ENCODE data around the gene AANAT.

The AANAT gene

DNA sequence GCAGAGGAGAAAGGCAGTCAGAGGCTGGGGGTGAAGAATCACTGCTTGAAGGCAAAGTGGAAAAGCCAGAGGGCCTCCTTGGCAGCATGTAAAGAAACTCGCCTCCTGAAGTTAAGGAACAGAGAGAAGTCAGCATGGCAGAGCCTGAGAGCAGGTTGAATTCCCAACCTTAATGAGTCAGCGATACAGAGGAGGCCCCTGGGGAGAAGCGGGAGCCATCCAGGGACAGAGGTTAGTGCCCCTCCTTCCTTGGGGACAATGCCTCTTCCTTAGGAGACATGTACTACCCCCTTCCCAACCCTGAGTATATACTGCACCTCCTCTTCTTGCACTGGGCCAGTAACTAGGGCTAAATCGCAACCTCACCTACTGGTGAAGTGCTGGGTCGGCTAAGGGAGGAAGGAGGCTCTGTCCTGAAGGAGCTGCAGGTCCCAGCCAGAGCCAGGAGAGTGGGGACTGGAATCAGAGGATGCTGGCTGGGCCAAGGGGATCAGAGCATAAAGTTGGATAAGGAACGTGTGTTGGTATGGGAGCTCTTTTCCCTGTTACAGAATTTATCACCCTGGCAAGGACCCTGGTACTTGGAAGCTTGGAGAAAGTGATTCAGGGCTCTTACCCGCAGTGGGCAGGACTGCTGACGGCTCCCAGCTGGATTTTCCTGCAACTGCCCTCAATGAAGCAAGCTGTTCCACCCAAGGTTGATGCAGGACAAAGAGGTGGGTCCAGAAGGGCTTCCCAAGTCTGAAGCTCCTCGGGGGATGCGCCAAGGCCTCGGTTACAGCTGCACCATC lies 5.4 kb upstream of the AANAT start:
- Histone ChIP-seq H3K4me1 (ENCODE audit: control insufficient read depth, insufficient read depth, low read length) (no peaks in the 10 kb centered on the region), H3K36me3 (ENCODE audit: control insufficient read depth in 2 of 2, insufficient read depth in 1 of 2, low read length in 2 of 2) (no peaks in the 10 kb centered on the region), H3K27ac (ENCODE audit: extremely low read depth, low read depth, low read length) (no peak overlapping the region), H3K4me3 (ENCODE audit: low read depth, low read length) (no peak overlapping the region), H3K9me3 (ENCODE audit: control insufficient read depth, insufficient read depth, low read depth, low read length) (no peaks in the 10 kb centered on the region)
- CTCF ChIA-PET, result interaction anchor here (0.5 to 12.5 kb wide), 9 partner anchors 13 to 267 kb away, joined by 3 to 187 read pairs (median 3); no protein-coding TSS in a partner anchor
- 0 out of 2 replicates have a peak, but pooled peaks have one; percentile 10 for TF ChIP-seq ZIC2 (tag by site-specific recombination; IDR thresholded peaks at IDR 0.05)
- no peak for TF ChIP-seq ZNF623 (tag by site-specific recombination; IDR thresholded peaks at IDR 0.05)
- POLR2A ChIA-PET, result interaction anchor here (0.8 to 1.0 kb wide), 2 partner anchors 28 to 82 kb away, joined by 3 read pairs; no protein-coding TSS in a partner anchor

DNA sequence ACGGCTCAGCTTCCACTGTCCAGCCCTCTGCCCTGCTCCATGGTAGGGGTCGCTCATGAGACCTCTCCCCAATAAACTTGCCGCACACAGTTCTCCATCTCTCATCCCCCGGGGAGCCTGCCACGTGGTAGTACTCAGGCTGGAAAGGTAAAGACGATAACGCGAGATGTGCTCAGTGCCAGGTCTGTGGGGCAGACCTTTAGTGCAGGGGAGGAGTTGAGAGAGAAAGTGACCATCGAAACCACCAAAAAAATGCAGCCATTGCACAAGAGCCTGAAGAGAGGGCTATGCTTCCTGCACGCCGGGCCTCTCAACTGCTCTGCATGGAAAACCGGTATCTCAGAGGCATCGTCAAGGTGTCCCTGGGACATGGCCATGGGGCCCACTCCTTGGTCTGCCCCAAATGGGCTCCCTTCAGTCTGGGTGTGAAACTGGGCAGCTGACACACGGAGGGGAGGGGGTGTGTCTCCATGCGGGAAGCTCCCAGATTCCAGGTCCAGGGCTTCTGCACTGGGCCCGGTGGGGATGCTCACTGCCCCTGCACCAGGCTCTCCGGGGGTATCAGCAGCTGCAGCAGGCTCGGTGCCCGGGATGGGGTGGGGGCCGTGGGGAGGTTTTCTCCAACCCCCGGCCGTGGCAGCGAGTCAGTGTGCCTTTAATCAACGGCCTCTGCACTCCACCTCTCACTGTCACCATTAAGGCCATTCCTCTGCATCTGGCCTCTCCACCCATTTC lies 4.7 kb upstream of the AANAT start:
- Histone ChIP-seq H3K4me1 (ENCODE audit: control insufficient read depth, insufficient read depth, low read length) (no peaks in the 10 kb centered on the region), H3K4me3 (ENCODE audit: low read depth, low read length) (no peak overlapping the region), H3K36me3 (ENCODE audit: control insufficient read depth in 2 of 2, insufficient read depth in 1 of 2, low read length in 2 of 2) (no peaks in the 10 kb centered on the region), H3K27ac (ENCODE audit: extremely low read depth, low read depth, low read length) (no peak overlapping the region), H3K9me3 (ENCODE audit: control insufficient read depth, insufficient read depth, low read depth, low read length) (no peaks in the 10 kb centered on the region)
- TF ChIP-seq KLF9 (tag by site-specific recombination; IDR thresholded peaks at IDR 0.05; ENCODE audit: low read depth) (0 out of 2 replicates have a peak, but pooled peaks have one; percentile 12), ZNF404 (tag by site-specific recombination; IDR thresholded peaks at IDR 0.05) (no peak), ZNF530 (tag by site-specific recombination; IDR thresholded peaks at IDR 0.05; ENCODE audit: low read depth) (no peak)
- CTCF ChIA-PET, result interaction anchor here (0.6 to 12.5 kb wide), 8 partner anchors 12 to 267 kb away, joined by 3 to 187 read pairs (median 3); no protein-coding TSS in a partner anchor
- POLR2A ChIA-PET, result interaction anchor here (0.8 to 1.0 kb wide), 2 partner anchors 27 to 81 kb away, joined by 3 read pairs; no protein-coding TSS in a partner anchor

DNA sequence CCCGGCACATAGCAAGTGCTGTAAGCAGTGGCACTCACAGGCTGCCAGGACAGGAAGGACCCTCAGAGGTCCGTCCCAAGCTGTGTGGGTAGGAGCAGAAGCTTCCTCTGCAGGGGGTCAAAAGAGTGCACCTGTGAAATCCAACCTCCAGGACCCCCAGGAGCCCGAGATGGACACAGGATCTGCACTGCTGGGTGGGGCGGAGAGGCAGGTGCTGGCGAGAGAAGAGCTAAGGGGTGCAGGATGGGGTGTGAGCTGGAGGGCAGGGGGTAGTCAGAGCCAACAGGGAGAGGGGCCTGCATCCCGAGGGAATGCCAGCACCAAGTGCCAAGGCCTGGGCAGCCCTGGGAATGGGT lies 650 bp upstream of the AANAT start:
- Histone ChIP-seq H3K4me3 (ENCODE audit: low read depth, low read length) (no peak overlapping the region), H3K27ac (ENCODE audit: extremely low read depth, low read depth, low read length) (no peak overlapping the region), H3K4me1 (ENCODE audit: control insufficient read depth, insufficient read depth, low read length) (no peaks in the 10 kb centered on the region), H3K9me3 (ENCODE audit: control insufficient read depth, insufficient read depth, low read depth, low read length) (no peaks in the 10 kb centered on the region), H3K36me3 (ENCODE audit: control insufficient read depth in 2 of 2, insufficient read depth in 1 of 2, low read length in 2 of 2) (peaks cover 0 to 2% of the 10 kb centered on the region in 2 experiments; a peak in 1 of 3 replicates)
- ChIA-PET POLR2A (interaction anchor here (0.9 to 1.3 kb wide), 2 partner anchors 32 to 35 kb away, joined by 3 to 5 read pairs; partner anchors contain the start of gene RHBDF2), CTCF (interaction anchor here (0.6 to 12.5 kb wide), 37 partner anchors 9 to 324 kb away, joined by 3 to 187 read pairs (median 4); partner anchors contain the start of genes RHBDF2 and UBE2O)
- TF ChIP-seq ZNF600 (tag by site-specific recombination; IDR thresholded peaks at IDR 0.05) (peak; percentile 44; the same call in 1 of the 2 replicates), ZFP41 (tag by site-specific recombination; IDR thresholded peaks at IDR 0.05; ENCODE audit: borderline replicate concordance) (no peak), ZIC2 (tag by site-specific recombination; IDR thresholded peaks at IDR 0.05) (no peak), GLIS1 (tag by site-specific recombination; IDR thresholded peaks at IDR 0.05) (peak; percentile 71), ZNF747 (tag by site-specific recombination; IDR thresholded peaks at IDR 0.05) (no peak), GLIS2 (tag by site-specific recombination; IDR thresholded peaks at IDR 0.05) (peak; percentile 45; the same call in 1 of the 2 replicates), ZNF530 (tag by site-specific recombination; IDR thresholded peaks at IDR 0.05; ENCODE audit: low read depth) (no peak), ZBTB1 (tag by site-specific recombination; IDR thresholded peaks at IDR 0.05) (no peak)
- TF ChIP-seq, protein P1, sequence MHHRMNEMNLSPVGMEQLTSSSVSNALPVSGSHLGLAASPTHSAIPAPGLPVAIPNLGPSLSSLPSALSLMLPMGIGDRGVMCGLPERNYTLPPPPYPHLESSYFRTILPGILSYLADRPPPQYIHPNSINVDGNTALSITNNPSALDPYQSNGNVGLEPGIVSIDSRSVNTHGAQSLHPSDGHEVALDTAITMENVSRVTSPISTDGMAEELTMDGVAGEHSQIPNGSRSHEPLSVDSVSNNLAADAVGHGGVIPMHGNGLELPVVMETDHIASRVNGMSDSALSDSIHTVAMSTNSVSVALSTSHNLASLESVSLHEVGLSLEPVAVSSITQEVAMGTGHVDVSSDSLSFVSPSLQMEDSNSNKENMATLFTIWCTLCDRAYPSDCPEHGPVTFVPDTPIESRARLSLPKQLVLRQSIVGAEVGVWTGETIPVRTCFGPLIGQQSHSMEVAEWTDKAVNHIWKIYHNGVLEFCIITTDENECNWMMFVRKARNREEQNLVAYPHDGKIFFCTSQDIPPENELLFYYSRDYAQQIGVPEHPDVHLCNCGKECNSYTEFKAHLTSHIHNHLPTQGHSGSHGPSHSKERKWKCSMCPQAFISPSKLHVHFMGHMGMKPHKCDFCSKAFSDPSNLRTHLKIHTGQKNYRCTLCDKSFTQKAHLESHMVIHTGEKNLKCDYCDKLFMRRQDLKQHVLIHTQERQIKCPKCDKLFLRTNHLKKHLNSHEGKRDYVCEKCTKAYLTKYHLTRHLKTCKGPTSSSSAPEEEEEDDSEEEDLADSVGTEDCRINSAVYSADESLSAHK (tag by site-specific recombination; IDR thresholded peaks at IDR 0.05), result no peak
- TF ChIP-seq, protein P2, sequence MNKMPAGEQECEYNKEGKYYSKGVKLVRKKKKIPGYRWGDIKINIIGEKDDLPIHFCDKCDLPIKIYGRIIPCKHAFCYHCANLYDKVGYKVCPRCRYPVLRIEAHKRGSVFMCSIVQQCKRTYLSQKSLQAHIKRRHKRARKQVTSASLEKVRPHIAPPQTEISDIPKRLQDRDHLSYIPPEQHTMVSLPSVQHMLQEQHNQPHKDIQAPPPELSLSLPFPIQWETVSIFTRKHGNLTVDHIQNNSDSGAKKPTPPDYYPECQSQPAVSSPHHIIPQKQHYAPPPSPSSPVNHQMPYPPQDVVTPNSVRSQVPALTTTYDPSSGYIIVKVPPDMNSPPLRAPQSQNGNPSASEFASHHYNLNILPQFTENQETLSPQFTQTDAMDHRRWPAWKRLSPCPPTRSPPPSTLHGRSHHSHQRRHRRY (tag by site-specific recombination; IDR thresholded peaks at IDR 0.05), result no peak
- TF ChIP-seq, protein P3, sequence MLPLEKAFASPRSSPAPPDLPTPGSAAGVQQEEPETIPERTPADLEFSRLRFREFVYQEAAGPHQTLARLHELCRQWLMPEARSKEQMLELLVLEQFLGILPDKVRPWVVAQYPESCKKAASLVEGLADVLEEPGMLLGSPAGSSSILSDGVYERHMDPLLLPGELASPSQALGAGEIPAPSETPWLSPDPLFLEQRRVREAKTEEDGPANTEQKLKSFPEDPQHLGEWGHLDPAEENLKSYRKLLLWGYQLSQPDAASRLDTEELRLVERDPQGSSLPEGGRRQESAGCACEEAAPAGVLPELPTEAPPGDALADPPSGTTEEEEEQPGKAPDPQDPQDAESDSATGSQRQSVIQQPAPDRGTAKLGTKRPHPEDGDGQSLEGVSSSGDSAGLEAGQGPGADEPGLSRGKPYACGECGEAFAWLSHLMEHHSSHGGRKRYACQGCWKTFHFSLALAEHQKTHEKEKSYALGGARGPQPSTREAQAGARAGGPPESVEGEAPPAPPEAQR (tag by site-specific recombination; IDR thresholded peaks at IDR 0.05), result no peak

Measured in HEK293 (cell line).